NCI-H460 (cell line): ENCODE measurements around the gene LHX8. TPM values are rescaled to one million over a fixed set of nuclear protein-coding genes. Genes with fewer than 3 reads are reported as not detected.
"Not testable (repeated sequence)": the region's sequence is repeated elsewhere in the genome, so short reads cannot be mapped to it uniquely, and the experiment has no call there.

ENCODE experiments used
- DNase-seq: peaks from one replicate; pipeline ENCODE4 v3.0.0-alpha.2; 2016; ENCODE audit warnings: low read depth; ENCODE audit errors: extremely low read depth
- polyA plus RNA-seq: library from polyadenylated mRNA; depleted of rRNA; stranded (reverse); fragments of >200 nt; gene quantifications from 2 replicates; pipeline ENCODE4 v1.2.3, GENCODE V29; 2014; cell fraction: nucleus; rRNA removed
- total RNA-seq: library from RNA; depleted of rRNA; stranded (reverse); fragments of >200 nt; shearing (Covaris generic); gene quantifications from 2 replicates; pipeline ENCODE4 v1.2.3, GENCODE V29; 2014; rRNA removed

Gene LHX8
- not detected in 2 replicates for total RNA-seq
- polyA plus RNA-seq, result not detected in 2 replicates

DNA sequence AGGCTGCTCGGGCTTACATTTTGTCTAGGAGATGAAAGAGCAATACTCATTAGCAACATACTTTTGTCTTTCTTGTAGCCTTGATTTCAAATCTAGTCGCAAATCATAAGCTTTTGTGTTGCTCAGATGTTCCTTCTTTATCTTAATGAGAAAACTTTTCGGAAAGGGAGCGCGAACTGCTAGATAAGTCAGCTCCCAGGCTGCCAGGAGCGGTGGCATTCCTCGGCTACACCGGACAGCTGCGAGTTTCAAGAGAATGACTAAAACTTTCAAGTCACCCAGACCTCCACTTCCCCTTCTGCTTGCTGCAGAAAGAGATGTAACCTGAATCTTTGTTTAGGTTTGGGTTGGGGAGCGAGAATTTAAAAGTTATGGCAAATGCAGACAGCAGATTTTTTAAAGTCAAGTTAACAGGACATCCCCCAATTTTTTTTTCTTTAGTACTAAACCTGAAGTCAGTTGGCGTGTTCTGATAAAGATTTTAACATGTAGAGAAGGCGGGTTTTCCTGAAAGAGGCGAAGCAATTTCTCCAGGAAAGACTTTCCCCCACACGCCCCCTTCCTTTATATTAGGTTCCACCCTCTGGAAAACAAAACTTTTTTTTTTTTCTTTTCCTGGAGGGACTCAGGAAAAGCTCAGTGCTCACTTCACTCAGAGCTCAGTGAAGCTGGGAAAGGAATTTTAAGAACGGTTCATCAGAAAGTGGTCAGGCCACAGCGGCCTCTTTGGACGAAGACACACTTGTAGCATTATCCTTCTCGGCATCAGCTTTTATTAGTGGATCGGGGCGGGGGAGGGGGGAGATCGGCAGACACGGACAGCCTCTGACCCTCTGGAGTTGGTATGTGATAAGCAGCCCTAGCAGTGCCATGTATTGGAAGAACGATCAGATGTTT is at the start of gene LHX8:
Gene LHX8 (plus strand): TSS at position 639 of the 897 bp plus-strand sequence. CDS start 2,227 bp downstream, outside the sequence.
- DNase-seq, result no peak

DNA sequence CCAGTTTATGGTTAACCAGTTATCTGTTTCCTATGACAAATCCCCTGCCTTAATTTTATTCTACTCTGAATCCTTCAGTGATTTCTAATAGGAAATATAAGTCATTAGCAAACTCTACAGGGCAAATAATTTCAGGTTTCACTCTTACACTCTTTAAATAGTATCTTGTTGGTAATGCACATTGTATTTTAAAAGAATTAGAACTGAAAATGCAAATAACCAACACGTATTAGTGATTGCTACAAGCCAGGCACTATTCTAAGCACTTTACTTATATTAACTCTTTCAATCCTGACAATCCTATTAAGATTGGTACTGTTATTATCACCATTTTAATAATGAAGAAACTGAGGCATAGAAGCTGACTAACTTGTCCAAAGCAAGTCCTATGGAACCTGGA is 48.3 kb upstream of the LHX8 start:
- DNase-seq, result no peak

- no peak for DNase-seq
Observed at GRCh38 chr1:75087278-75087677, 46.9 kb upstream of the LHX8 start.

GRCh38 chr1:75092141-75092540 is 42.0 kb upstream of the LHX8 start:
- DNase-seq, result no peak

DNA sequence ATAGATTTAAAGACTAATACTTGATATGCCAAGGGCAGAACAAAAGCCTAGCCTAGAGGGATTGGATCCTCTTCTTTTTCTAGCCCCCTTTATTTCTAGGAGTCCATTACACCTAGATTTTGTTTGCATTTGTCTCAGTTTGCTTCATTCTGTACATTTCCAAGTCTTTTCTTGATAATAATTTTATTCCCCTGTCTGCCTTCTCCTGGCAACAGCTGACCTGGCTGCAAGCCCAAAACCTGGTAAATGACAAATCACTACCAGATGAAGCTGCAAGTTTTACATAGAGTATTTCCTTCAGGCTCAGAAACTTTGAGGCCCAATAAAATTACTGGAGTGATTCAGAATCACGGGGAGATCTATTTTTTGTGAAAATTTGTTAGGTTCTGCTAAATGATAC is 36.5 kb upstream of the LHX8 start:
- DNase-seq, result no peak

DNA sequence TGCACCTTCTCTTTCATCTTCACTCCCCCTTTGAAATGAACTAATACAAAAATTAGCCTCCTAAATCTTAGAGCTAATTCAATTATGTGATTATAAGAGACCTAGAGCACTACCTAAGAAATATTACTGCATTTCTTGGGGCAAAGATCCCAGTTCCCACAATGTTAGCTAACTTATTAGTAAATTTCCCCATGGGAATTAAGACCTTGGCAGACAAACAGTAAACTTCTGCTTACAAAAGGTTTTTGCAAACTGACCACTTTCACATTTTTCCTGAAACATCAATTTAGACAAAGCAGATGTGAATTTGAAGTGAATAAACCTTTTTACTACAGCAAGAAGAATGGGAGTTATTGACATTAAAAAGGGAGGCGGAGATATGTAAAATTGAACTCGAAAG is 34.6 kb upstream of the LHX8 start:
- DNase-seq, result no peak

GRCh38 chr1:75100481-75101092 is 33.6 kb upstream of the LHX8 start:
- no peak for DNase-seq

GRCh38 chr1:75112362-75112951 is 21.7 kb upstream of the LHX8 start:
- not testable (repeated sequence) for DNase-seq

DNA sequence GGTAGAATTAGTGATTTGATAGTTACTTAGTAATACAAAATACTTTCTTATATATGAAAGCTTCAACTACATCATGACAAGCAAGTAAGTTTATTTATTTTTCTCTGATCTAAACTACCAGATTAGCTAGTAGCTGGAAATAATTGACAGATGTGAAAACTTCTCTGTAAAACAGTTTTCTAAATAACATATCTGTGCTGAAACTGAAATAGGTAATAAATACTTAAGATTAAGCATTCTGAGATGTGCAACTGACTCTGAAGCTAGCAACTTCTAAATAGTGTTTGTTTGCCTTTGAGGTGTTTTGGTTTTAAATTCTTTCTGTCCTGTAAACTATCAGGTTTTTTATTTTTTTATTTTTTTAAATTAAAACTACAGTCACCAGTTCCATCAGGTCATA is 18.5 kb upstream of the LHX8 start:
- no peak for DNase-seq

- DNase-seq, result no peak
Observed at GRCh38 chr1:75123756-75124155, 10.4 kb upstream of the LHX8 start.

- DNase-seq, result no peak
Observed at GRCh38 chr1:75124510-75124909, 9.7 kb upstream of the LHX8 start.

DNA sequence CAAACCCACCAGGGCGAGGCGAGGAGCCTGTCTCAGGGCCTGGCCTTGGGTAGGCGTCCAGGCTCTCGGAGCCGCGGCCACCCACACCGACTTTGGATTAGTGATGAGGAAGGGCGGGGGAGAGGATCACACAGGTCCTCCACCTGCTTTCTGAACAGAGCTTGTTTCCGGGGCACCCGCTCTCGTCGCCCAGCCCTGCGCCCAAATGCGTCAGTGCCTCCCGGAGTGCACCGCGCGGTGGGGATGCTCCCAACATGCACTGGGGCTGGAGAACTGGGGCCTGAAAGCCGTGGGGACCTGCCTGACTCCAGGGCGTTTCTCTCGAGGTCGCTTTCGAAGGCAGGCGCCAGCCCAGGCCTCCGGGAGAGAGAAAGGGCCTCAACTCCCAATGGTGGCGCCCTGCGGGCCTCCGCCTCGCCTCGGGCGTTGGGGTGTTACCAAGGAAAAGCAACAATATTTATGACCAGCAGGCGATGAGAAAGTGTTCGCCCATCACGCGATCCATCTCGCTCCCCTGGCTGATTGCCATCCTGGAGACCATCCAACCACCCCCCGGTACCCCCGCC is 8.9 kb upstream of the LHX8 start:
- no peak for DNase-seq

DNA sequence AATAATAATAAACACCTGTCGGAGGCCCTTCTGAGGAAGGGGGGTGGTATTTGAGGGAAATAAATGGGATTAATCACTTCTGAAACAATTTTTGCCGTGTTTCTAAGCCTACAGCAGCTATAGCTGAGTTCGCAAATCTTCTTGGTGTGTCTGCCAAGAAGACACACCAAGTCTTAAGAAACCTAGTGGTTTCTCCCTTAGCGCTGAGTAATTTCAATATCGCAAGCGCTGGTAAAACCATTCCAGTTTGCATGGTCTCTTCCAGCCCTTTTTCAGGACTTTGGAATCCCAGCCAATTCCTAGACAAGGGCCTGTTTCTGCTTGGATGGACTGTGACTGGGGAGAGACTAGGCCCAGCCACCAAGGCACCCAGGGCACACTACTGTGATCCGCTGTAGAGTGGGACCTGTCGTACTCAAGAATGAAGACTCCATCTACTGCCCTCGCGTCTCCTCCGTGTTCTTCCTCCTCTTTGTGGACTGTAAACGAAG is 7.5 kb upstream of the LHX8 start:
- DNase-seq, result no peak

DNA sequence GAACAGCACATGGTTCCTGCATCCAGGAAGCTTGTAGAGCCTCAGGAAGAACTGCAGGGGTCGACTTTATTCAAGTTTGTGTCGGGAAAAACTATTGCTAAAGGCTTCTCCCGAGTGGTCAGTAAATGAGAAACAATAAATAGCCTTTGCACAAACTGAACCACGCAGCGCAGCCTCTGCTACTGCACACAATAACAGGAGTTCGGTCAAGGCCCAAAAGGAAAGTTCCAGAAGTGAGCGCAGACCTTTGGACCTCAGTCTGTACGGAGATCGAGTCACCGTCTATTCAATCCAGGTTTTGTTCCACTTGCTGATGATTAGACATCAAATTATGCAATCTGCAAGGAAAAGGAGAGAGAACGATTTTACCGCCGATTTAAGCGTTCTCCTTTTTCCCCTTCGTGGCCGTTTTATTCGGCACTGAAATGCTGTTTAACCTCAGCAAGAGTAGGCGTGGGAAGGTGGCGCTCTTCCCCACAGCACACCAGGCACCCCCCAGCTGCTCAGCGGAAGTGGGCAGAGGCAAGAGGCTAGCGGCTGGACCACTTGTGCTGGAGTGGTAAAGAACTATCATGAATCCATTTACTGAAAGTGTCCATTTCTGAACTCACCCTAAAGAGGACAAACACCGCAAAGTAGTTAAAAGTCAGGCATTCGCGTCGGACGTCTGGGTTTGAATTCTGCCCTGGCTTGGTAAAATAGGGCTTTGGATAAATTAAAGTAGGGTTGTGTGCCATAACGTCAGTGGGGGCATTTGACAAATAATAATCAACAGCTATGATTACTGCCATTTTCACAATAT is 6.1 kb upstream of the LHX8 start:
- DNase-seq, result no peak

DNA sequence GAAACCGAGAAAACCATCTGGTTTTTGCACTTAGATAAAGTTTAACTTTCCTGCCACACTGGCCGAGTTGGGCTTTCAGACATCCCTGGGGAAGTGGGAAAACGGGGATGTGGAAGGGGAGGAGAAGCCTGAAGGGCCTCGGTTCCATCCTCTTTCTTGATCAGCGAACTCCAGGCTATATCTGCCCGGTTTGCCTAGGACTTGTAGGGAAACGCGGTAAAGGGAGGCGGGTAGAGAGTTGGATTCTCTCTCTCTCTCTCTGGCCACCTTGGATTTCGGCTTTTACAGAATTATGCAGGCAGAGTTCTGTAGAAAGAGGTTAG is 4.6 kb upstream of the LHX8 start:
- DNase-seq, result no peak

- DNase-seq, result no peak
Observed at GRCh38 chr1:75129983-75130789, 4.0 kb upstream of the LHX8 start.

DNA sequence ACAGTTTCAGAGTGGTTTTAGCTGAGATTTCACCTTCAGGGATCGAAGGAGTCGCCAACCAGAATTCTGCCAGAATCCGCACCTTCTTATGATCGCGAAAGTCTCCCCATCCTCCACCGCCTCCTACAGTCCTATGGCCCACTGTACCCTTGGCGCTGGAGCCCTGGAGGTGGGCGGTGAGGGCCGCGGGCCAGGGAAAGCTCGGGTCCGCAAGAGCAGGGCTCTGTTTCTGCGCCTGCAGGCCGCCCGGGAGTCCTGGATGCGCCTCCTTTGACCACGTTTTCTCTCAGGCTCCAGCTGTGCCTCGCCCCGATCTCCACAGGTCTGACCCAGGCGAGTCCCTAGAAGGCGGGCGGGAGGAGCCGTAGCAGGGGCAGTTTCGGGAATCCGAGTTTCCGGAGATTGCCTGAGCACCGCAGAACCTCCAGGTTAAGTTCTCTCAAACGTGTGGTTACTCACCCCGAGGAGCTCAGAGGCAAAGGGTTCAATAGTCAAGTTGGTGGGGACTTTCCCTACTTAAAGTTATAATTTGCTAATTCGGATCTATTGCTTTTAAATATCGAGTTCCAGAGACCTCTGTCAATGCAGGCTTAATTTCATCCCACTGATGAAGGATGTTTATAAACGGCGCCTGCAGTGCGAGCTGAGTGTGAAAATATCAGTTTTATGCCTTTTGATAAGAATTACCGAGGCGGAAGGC is 3.2 kb upstream of the LHX8 start:
- no peak for DNase-seq

- DNase-seq, result no peak
Observed at GRCh38 chr1:75131565-75132241, 2.5 kb upstream of the LHX8 start.
